ENCODE measurements around the gene VPS13C. TPM values are rescaled to one million over a fixed set of nuclear protein-coding genes. Genes with fewer than 3 reads are reported as not detected.

VPS13C gene
- total RNA-seq, 1 donor from 2014 or later = 100 TPM

GRCh38 chr15:61853195-61853594, 207.1 kb downstream of the VPS13C start:
- peaks cover 5% of the 10 kb centered on the region for H3K4me1 ChIP-seq
- DNase-seq = no peak
- no peak overlapping the region for H3K4me3 ChIP-seq
- no peak for TF ChIP-seq CTCF (IDR thresholded peaks at IDR 0.05)
- no peaks in the 10 kb centered on the region for H3K27me3 ChIP-seq (ENCODE audit: low read depth)
- H3K27ac ChIP-seq = no peak overlapping the region
- ATAC-seq = no peak
- intact Hi-C loops (cut with DNase I) = no loop called here
- H3K36me3 ChIP-seq = peaks cover 41% of the 10 kb centered on the region
- H3K9me3 ChIP-seq = no peaks in the 10 kb centered on the region

GRCh38 chr15:61851955-61852354, 208.3 kb downstream of the VPS13C start:
- DNase-seq (no peak), ATAC-seq (no peak)
- H3K27me3 ChIP-seq (ENCODE audit: low read depth) = no peaks in the 10 kb centered on the region
- no peaks in the 10 kb centered on the region for H3K4me1 ChIP-seq
- TF ChIP-seq CTCF (IDR thresholded peaks at IDR 0.05) = no peak
- H3K9me3 ChIP-seq = no peaks in the 10 kb centered on the region
- no peak overlapping the region for H3K4me3 ChIP-seq
- intact Hi-C loops (cut with DNase I) = no loop called here
- H3K36me3 ChIP-seq = peaks cover 41% of the 10 kb centered on the region
- H3K27ac ChIP-seq = no peak overlapping the region

- no peak for TF ChIP-seq CTCF (IDR thresholded peaks at IDR 0.05)
- Histone ChIP-seq H3K4me1 (no peaks in the 10 kb centered on the region), H3K27me3 (ENCODE audit: low read depth) (no peaks in the 10 kb centered on the region), H3K9me3 (no peaks in the 10 kb centered on the region), H3K4me3 (no peak overlapping the region), H3K27ac (no peak overlapping the region), H3K36me3 (peaks cover 34% of the 10 kb centered on the region)
- ATAC-seq (no peak), DNase-seq (no peak)
- intact Hi-C loops (cut with DNase I) = no loop called here
Observed at GRCh38 chr15:61849447-61849846, 210.8 kb downstream of the VPS13C start.

GRCh38 chr15:61841466-61841865, 218.8 kb downstream of the VPS13C start:
- Histone ChIP-seq H3K4me3 (no peak overlapping the region), H3K9me3 (no peaks in the 10 kb centered on the region), H3K36me3 (no peaks in the 10 kb centered on the region), H3K27ac (no peak overlapping the region), H3K27me3 (ENCODE audit: low read depth) (no peaks in the 10 kb centered on the region), H3K4me1 (no peaks in the 10 kb centered on the region)
- intact Hi-C loops (cut with DNase I) = no loop called here
- no peak for TF ChIP-seq CTCF (IDR thresholded peaks at IDR 0.05)
- ATAC-seq (no peak), DNase-seq (no peak)

- H3K4me1 ChIP-seq = peaks cover 6% of the 10 kb centered on the region
- no peaks in the 10 kb centered on the region for H3K36me3 ChIP-seq
- DNase-seq (no peak), ATAC-seq (no peak)
- H3K4me3 ChIP-seq = no peak overlapping the region
- no peak overlapping the region for H3K27ac ChIP-seq
- no peaks in the 10 kb centered on the region for H3K9me3 ChIP-seq
- TF ChIP-seq CTCF (IDR thresholded peaks at IDR 0.05) = no peak
- intact Hi-C loops (cut with DNase I) = no loop called here
- peaks cover 3% of the 10 kb centered on the region for H3K27me3 ChIP-seq (ENCODE audit: low read depth)
Observed at GRCh38 chr15:61840090-61840489, 220.2 kb downstream of the VPS13C start.

GRCh38 chr15:61839546-61839945, 220.7 kb downstream of the VPS13C start:
- no peak overlapping the region for H3K4me3 ChIP-seq
- intact Hi-C loops (cut with DNase I) = no loop called here
- ATAC-seq (no peak), DNase-seq (no peak)
- no peaks in the 10 kb centered on the region for H3K9me3 ChIP-seq
- H3K4me1 ChIP-seq = peaks cover 6% of the 10 kb centered on the region
- H3K27ac ChIP-seq = no peak overlapping the region
- no peaks in the 10 kb centered on the region for H3K36me3 ChIP-seq
- no peak for TF ChIP-seq CTCF (IDR thresholded peaks at IDR 0.05)
- peaks cover 8% of the 10 kb centered on the region for H3K27me3 ChIP-seq (ENCODE audit: low read depth)

Measured in lower lobe of right lung (tissue), 2 donors.